Fibroblast of skin of left quadriceps (primary cell): ENCODE measurements around the gene TWIST2.

Experiments used
- DNase-seq, 2 experiments: peaks; one replicate each; pipeline ENCODE4 v3.0.0-alpha.2; 2013; ENCODE audit warnings: low read depth in 2 of 2

The TWIST2 gene

GRCh38 chr2:238847841-238848690, at the start of gene TWIST2:
TWIST2 (plus strand) TSS chr2:238848085; CDS start chr2:238848216, 131 bp downstream.
- DNase-seq = peak; percentile 95 to 96

GRCh38 chr2:238801791-238802190, 46.1 kb upstream of the TWIST2 start:
- DNase-seq = no peak

DNA sequence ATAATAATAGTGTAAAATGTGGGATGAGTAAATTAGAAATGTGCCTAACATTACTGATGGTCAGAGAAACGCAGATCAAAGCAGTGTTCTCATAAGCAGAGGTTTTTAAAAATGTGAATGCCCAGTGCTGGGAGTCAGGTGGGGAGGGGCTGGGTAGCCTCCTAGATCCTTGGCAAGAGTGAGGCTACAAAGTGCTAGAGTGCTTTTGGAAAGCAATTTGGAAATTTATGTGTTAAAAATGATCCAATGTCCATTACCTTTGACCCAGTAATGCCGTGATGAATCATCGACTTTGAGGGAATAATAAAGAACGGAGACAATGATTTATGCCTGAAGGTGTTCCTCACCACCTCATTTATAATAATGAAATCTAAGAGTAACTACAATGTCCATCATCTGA, 44.9 kb upstream of the TWIST2 start:
- no peak for DNase-seq

DNA sequence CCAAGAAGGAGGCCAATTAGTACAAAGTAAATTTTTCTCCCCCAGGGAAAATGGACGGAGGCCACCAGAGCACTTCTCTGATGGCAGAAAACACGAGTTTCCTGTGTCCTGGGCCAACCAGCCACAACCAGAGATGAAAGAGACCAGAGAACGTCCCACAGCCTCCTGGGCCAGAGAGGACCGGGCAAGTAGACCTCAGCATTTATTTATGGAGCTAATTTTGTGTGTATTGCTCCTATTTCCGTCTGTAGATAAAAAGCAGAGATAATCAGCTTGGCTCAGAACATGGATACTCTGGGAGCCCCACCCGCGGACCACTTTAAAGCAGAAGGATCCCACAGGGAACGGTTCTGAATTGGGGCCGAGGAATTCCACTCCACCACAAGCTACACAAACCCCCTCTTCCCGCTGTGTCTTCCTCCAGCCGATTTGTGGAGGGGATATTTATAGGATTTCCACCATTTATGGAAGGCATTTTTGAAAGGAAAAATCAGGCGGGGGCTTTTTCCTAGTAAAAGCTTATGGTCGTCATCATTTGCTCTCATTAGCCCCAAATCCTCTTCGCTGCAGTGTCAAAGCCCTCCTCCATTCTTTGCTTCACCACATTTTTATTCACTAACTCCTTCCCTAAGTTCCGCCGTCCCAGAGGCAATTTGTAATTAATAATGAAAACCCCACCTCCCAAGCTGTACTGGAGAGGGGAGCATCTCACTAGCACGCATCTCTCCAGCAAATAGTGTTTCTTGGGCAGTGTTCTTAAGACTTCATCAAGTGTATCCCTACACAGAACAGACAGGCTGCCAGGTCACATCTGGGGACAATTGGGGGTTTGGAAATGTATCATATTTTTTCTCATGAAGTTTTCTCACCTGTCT, 43.7 kb upstream of the TWIST2 start:
- no peak for DNase-seq

GRCh38 chr2:238808761-238809160, 39.1 kb upstream of the TWIST2 start:
- no peak for DNase-seq

- no peak for DNase-seq
These were observed 37.6 kb upstream of the TWIST2 start for GRCh38 chr2:238810321-238810720.

- peak in 1 of 2 experiments; percentile 68 for DNase-seq
These were observed 36.6 kb upstream of the TWIST2 start for GRCh38 chr2:238811293-238811692.

- peak; percentile 71 to 76 for DNase-seq
These were observed 36.1 kb upstream of the TWIST2 start for GRCh38 chr2:238811759-238812158.

DNA sequence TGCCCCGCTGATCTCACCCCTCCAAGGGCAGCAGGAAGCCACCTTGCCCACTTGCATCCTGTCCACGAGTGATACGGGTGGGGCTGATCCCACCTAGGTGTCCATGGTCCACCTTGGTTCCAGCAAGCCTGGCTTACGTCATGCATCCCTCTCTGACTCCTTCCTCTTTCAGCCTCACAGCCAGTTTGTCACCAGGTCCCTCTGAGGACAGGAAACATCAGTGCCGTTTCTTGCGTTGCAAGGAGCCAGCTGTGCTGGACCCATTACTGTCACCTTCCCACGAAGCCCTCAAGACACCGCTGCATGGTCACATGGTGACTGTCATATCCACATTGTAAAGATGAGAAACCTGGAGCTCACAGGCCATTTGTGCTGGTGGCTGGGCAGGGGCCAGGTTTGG, 34.8 kb upstream of the TWIST2 start:
- no peak for DNase-seq

DNA sequence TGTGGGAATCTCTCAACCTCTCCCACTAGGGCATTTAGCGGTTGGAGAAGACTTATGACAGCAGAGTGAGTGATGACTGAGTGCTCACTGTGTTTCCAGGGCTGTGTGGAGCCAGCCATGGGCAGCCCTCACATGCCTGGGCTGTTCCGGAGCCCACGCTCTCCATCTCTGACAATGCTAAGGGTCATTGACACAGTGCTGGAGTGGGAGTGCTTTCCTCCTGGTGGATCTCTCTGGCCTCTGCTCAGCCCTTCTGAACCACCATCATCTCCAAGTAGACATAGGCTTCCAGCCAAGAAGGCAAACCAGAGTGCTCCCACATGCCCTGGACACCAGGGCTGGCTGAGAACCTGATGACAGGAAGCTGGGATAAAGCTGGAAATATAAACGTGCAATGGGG, 33.1 kb upstream of the TWIST2 start:
- DNase-seq = no peak

- DNase-seq = no peak
These were observed 31.6 kb upstream of the TWIST2 start for GRCh38 chr2:238816291-238816690.

GRCh38 chr2:238817382-238817781, 30.5 kb upstream of the TWIST2 start:
- no peak for DNase-seq

GRCh38 chr2:238817891-238818290, 30.0 kb upstream of the TWIST2 start:
- no peak for DNase-seq

DNA sequence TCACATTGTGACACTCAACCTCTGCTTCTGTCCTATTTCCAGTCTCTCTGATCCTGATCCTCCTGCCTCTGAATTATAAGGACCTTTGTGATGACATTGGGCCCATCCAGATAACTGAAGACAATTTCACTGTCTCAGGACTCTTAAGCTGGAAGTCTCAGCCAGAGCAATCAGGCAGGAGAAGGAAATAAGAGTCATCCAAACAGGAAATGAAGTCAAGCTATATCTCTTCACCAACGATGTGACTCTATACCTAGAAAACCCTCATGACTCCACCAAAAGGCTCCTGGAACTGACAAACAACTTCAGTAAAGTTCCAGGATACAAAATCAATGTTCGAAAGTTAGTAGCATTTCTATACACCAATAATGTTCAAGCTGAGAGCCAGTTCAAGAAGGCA, 29.3 kb upstream of the TWIST2 start:
- DNase-seq = no peak

GRCh38 chr2:238820197-238820596, 27.7 kb upstream of the TWIST2 start:
- DNase-seq = no peak

DNA sequence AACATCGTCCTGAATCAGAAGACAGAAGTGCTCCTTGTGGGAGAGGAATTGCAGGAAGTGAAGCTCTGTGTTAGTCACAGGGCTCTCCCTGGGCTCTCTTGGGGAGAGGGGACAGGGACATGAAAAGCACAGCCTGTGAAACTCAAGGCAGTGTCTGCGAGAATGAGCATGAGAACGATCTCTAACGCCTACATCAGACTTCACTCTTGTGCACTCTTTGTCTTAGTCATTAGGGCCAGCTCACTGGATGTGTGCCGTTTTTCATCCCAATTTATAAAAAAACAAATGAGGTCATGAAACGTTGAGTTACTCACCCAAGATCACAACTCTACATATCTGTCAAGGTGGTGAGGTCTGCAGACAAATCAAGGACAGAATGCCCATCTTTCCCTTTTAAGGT, 27.0 kb upstream of the TWIST2 start:
- DNase-seq = peak; percentile 54

DNA sequence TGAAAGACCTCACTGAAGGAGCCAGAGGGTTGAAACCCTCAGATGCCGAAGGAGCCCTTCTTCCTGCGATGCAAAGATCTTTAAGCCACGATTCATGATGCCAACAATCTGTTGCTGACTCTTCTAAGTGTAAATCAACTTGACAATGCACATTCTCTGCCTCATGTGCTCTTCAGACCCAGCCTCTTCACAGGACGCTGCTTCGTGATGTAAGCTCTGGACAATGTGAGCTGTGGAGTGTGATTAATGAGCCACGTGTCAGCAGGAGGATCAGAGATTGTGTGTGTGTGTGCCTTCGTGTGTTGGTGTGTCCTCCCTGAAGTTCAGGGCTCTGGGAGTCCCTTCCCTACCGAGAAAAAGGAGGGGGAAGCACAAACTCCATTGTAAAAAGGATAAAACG, 26.5 kb upstream of the TWIST2 start:
- peak; percentile 94 to 95 for DNase-seq

DNA sequence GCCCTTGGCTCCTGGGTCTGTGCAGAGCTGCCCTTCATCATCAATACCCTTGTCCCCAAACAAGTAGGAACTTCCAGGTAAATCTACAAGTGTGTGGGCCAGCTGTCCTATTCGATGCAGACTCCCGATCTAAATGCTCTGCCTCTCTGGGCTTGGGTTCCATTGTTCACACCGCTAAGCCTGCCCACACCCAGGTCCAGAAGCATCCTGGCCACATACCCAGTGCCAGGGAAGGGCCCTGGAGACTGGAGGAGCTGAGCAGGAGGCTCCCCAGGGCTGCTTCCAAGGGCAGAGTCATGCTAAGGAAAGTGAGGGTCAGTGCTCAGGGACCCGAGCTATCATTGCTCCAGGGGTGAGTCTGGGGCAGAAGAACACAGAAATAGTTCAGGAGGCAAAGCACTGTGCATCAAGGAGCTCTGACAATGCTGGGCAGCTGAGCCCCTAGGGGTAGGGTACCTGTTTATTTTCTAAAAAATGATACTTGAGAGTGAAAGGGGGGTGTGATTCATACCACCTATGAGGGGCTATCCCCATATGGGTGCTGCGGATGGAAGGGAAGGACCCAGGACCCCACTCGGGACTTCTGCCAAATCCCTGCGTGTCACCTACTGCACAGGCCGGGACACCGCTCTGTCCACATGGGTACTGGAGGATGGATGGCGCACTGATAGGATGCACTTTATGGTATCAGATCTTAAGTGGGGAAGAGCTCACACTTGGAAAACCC, 25.8 kb upstream of the TWIST2 start:
- DNase-seq = no peak

GRCh38 chr2:238822955-238823354, 24.9 kb upstream of the TWIST2 start:
- DNase-seq = no peak

- DNase-seq = no peak
These were observed 16.7 kb upstream of the TWIST2 start for GRCh38 chr2:238831177-238831576.

- DNase-seq = no peak
These were observed 12.9 kb upstream of the TWIST2 start for GRCh38 chr2:238834982-238835381.

GRCh38 chr2:238835726-238836301, 12.1 kb upstream of the TWIST2 start:
- DNase-seq = no peak
